SW480 (cell line): ENCODE measurements around the gene INPP5E.

ENCODE experiments used
- DNase-seq: peaks from one replicate; pipeline ENCODE4 v3.0.0-alpha.2; 2016; ENCODE audit warnings: low spot score

Gene INPP5E

GRCh38 chr9:136385015-136385414 is 54.6 kb downstream of the INPP5E start:
- DNase-seq, result no peak

GRCh38 chr9:136383436-136383835 is 56.2 kb downstream of the INPP5E start:
- no peak for DNase-seq

- no peak for DNase-seq
Measured at GRCh38 chr9:136381966-136382513, 57.6 kb downstream of the INPP5E start.

GRCh38 chr9:136381311-136381710 is 58.3 kb downstream of the INPP5E start:
- no peak for DNase-seq

GRCh38 chr9:136380381-136380780 is 59.3 kb downstream of the INPP5E start:
- no peak for DNase-seq

GRCh38 chr9:136379891-136380290 is 59.8 kb downstream of the INPP5E start:
- no peak for DNase-seq

- DNase-seq, result no peak
Measured at GRCh38 chr9:136379401-136379800, 60.2 kb downstream of the INPP5E start.

- no peak for DNase-seq
Measured at GRCh38 chr9:136379003-136379287, 60.7 kb downstream of the INPP5E start.
